ENCODE data around the gene SUCLA2.

DNA sequence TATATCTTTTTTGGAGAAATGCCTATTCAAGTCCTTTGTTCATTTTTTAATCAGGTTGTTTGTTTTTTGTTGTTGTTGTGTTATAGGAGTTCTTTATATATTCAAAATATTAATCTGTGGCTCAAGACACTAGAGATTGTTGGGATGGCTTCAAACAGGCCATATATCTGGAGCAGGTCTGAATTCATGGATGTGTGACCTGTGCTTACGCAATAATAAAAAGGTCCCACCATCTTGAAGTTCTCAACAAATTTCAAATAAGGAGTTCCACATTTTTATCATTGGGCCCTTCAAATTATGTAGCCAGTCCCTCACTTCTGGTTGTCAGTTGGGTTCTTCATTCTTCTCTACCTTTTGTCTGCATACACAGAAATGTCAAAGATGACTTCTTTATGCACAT, 18.7 kb upstream of the SUCLA2 start:
- TF ChIP-seq, protein P1, sequence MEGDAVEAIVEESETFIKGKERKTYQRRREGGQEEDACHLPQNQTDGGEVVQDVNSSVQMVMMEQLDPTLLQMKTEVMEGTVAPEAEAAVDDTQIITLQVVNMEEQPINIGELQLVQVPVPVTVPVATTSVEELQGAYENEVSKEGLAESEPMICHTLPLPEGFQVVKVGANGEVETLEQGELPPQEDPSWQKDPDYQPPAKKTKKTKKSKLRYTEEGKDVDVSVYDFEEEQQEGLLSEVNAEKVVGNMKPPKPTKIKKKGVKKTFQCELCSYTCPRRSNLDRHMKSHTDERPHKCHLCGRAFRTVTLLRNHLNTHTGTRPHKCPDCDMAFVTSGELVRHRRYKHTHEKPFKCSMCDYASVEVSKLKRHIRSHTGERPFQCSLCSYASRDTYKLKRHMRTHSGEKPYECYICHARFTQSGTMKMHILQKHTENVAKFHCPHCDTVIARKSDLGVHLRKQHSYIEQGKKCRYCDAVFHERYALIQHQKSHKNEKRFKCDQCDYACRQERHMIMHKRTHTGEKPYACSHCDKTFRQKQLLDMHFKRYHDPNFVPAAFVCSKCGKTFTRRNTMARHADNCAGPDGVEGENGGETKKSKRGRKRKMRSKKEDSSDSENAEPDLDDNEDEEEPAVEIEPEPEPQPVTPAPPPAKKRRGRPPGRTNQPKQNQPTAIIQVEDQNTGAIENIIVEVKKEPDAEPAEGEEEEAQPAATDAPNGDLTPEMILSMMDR (IDR thresholded peaks at IDR 0.05) = no peak
- TF ChIP-seq POLR2A (IDR thresholded peaks at IDR 0.05) (no peak), POLR2AphosphoS5 (IDR thresholded peaks at IDR 0.05) (no peak)
